CD4-positive, alpha-beta T cell (primary cell): Measurements from ENCODE around the gene TANC2. TPM values are rescaled to one million over a fixed set of nuclear protein-coding genes. Genes with fewer than 3 reads are reported as not detected.

ENCODE experiments used
- ATAC-seq: fragments of 200-7000 bp; cut with Tn5 transposase; one replicate; pipeline ENCODE4 v1.10.0; 2022; ENCODE audit warnings: mild to moderate bottlenecking; ENCODE audit not compliant: poor library complexity
- CTCF ChIA-PET: fragments of 350-600 bp; sonication (Branson Sonifier 250); formaldehyde crosslinking; loops from one replicate; lab custom pipeline; 2021; ENCODE audit warnings: antibody characterized with exemption, inconsistent platforms; lab: Charles Lee
- POLR2A ChIA-PET: fragments of 350-600 bp; sonication (Branson Sonifier 250); formaldehyde crosslinking; loops from one replicate; lab custom pipeline; 2021; ENCODE audit warnings: antibody characterized with exemption, inconsistent platforms; lab: Charles Lee
- DNase-seq, 14 experiments: peaks; one replicate each; pipeline ENCODE4 v3.0.0-alpha.2; 2013 to 2020; ENCODE audit warnings: mixed read lengths in 2 of 14
- H3K27ac ChIP-seq, 2 donors: one replicate each; pipeline versions ENCODE4 v1.5.1 to v1.7.0; 2013; ENCODE audit warnings: low read length in 2 of 2, low read depth in 1 of 2, mild to moderate bottlenecking in 1 of 2
- H3K27me3 ChIP-seq, 2 experiments: 1 replicate in 1 of 2; 2 replicates in 1 of 2; pipeline versions ENCODE4 v1.6.1 to v1.7.0; 2013; ENCODE audit warnings: low read length in 2 of 2, control low read depth in 1 of 2, mild to moderate bottlenecking in 1 of 2, moderate library complexity in 1 of 2; ENCODE audit not compliant: insufficient read depth in 2 of 2, control insufficient read depth in 1 of 2
- H3K36me3 ChIP-seq: one replicate; pipeline ENCODE4 v1.6.1; 2013; ENCODE audit warnings: low read length, control low read depth; ENCODE audit not compliant: insufficient read depth
- H3K4me1 ChIP-seq: one replicate; pipeline ENCODE4 v1.6.1; 2013; ENCODE audit warnings: low read length, control low read depth; ENCODE audit not compliant: insufficient read depth
- H3K4me3 ChIP-seq: one replicate; pipeline ENCODE4 v1.5.1; 2013; ENCODE audit warnings: mild to moderate bottlenecking, low read length, moderate library complexity
- H3K9me3 ChIP-seq, 2 experiments: 1 replicate in 1 of 2; 2 replicates in 1 of 2; pipeline versions ENCODE4 v1.6.1 to v1.7.0; 2013; ENCODE audit warnings: low read length in 2 of 2, mild to moderate bottlenecking in 2 of 2, control low read depth in 1 of 2, moderate library complexity in 1 of 2; ENCODE audit not compliant: control insufficient read depth in 1 of 2, insufficient read depth in 1 of 2
- H3K27ac Mint-ChIP-seq: one replicate; pipeline ENCODE4 v1.8.0; 2020; ENCODE audit warnings: mixed read lengths
- H3K27me3 Mint-ChIP-seq: one replicate; pipeline ENCODE4 v1.8.0; 2021; ENCODE audit warnings: mixed read lengths
- H3K36me3 Mint-ChIP-seq: one replicate; pipeline ENCODE4 v1.8.0; 2021; ENCODE audit warnings: low read depth, mixed read lengths
- H3K4me1 Mint-ChIP-seq: one replicate; pipeline ENCODE4 v1.8.0; 2021; ENCODE audit warnings: low read depth, mixed read lengths
- H3K4me3 Mint-ChIP-seq: one replicate; pipeline ENCODE4 v1.8.0; 2020; ENCODE audit warnings: mild to moderate bottlenecking, mixed read lengths
- H3K9me3 Mint-ChIP-seq: one replicate; pipeline ENCODE4 v1.8.0; 2020; ENCODE audit warnings: mixed read lengths
- intact Hi-C, 2 experiments: fragments of 100-400 bp; cut with DNase I in 1 of 2; cut with micrococcal nuclease in 1 of 2; formaldehyde crosslinking; loops; one replicate each; pipeline versions ENCODE4 v1.15.1 to v1.9.0; 2023 to 2025; cut with DNase I, micrococcal nuclease
- total RNA-seq, 174 experiments: library from RNA in 2 of 174; stranded (reverse) in 2 of 174; gene quantifications; one replicate each; pipeline ENCODE4 v1.2.3 and lab custom pipeline; 2021 to 2026
- TF ChIP-seq, protein P1 (sequence below): fragments of 200-600 bp; IDR thresholded peaks from one replicate; pipeline ENCODE4 v1.8.0; 2022; ENCODE audit warnings: antibody characterized with exemption, mild to moderate bottlenecking

TANC2 gene
- total RNA-seq, 2 experiments from 2014 or later = 29.1 to 33.7 TPM

DNA sequence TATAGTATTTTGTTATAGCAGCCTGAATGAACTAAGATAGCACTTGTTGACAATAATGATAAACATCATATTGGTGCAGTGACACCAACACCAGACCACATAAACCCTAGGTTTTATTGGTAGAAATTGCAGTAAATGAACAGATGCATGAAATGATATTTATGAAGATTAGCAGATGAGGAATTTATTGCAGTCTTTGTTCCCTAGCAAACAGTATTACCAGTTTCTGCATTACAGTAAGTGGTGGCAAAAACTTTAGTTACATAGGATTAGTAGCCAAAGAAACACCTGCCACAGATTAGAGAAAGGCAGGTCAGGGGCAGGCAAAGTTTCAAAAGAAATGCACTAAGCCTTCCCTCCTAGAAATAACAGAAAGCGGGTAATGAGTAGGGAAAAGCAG is 17.7 kb upstream of the TANC2 start:
- no peak overlapping the region for H3K27ac Mint-ChIP-seq

GRCh38 chr17:62949036-62949435 is 17.0 kb upstream of the TANC2 start:
- Histone ChIP-seq H3K36me3 (no peaks in the 10 kb centered on the region), H3K27ac (no peak overlapping the region), H3K9me3 (no peaks in the 10 kb centered on the region), H3K4me3 (no peak overlapping the region), H3K4me1 (no peaks in the 10 kb centered on the region), H3K27me3 (no peaks in the 10 kb centered on the region)
- Mint-ChIP-seq H3K4me1 (no peaks in the 10 kb centered on the region), H3K9me3 (no peaks in the 10 kb centered on the region), H3K4me3 (no peak overlapping the region), H3K36me3 (no peaks in the 10 kb centered on the region), H3K27me3 (peaks cover 20% of the 10 kb centered on the region), H3K27ac (no peak overlapping the region)
- TF ChIP-seq, protein P1, sequence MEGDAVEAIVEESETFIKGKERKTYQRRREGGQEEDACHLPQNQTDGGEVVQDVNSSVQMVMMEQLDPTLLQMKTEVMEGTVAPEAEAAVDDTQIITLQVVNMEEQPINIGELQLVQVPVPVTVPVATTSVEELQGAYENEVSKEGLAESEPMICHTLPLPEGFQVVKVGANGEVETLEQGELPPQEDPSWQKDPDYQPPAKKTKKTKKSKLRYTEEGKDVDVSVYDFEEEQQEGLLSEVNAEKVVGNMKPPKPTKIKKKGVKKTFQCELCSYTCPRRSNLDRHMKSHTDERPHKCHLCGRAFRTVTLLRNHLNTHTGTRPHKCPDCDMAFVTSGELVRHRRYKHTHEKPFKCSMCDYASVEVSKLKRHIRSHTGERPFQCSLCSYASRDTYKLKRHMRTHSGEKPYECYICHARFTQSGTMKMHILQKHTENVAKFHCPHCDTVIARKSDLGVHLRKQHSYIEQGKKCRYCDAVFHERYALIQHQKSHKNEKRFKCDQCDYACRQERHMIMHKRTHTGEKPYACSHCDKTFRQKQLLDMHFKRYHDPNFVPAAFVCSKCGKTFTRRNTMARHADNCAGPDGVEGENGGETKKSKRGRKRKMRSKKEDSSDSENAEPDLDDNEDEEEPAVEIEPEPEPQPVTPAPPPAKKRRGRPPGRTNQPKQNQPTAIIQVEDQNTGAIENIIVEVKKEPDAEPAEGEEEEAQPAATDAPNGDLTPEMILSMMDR = no peak
- no peak for ATAC-seq
- POLR2A ChIA-PET = no interaction called here
- CTCF ChIA-PET = no interaction called here
- intact Hi-C loops = no loop called here
- no peak for DNase-seq

More for the DNA sequence above, 17.7 kb upstream of the TANC2 start:
- DNase-seq = no peak
- H3K27ac ChIP-seq = no peak overlapping the region
- peaks cover 26% of the 10 kb centered on the region for H3K27me3 Mint-ChIP-seq
- H3K4me1 ChIP-seq = no peaks in the 10 kb centered on the region
- no peak for ATAC-seq
- H3K27me3 ChIP-seq = peaks cover 0 to 1% of the 10 kb centered on the region in 2 experiments
- no peak overlapping the region for H3K4me3 ChIP-seq
- ChIA-PET CTCF (no interaction called here), POLR2A (no interaction called here)
- no peak overlapping the region for H3K4me3 Mint-ChIP-seq
- H3K36me3 Mint-ChIP-seq = no peaks in the 10 kb centered on the region
- TF ChIP-seq, protein P1 = no peak
- no peaks in the 10 kb centered on the region for H3K9me3 Mint-ChIP-seq
- intact Hi-C loops = no loop called here
- no peaks in the 10 kb centered on the region for H3K36me3 ChIP-seq
- no peaks in the 10 kb centered on the region for H3K9me3 ChIP-seq
- H3K4me1 Mint-ChIP-seq = no peaks in the 10 kb centered on the region

- H3K4me1 ChIP-seq = no peaks in the 10 kb centered on the region
- intact Hi-C loops = no loop called here
Measured at GRCh38 chr17:62950067-62950466, 16.0 kb upstream of the TANC2 start.

More at GRCh38 chr17:62950067-62950466, 16.0 kb upstream of the TANC2 start:
- no peaks in the 10 kb centered on the region for H3K27me3 ChIP-seq
- H3K9me3 ChIP-seq = no peaks in the 10 kb centered on the region
- peaks cover 14% of the 10 kb centered on the region for H3K27me3 Mint-ChIP-seq
- no peaks in the 10 kb centered on the region for H3K36me3 ChIP-seq
- no peak overlapping the region for H3K27ac ChIP-seq
- DNase-seq (no peak), ATAC-seq (no peak)
- TF ChIP-seq, protein P1 = no peak
- H3K9me3 Mint-ChIP-seq = no peaks in the 10 kb centered on the region
- H3K4me3 Mint-ChIP-seq = no peak overlapping the region
- CTCF ChIA-PET = no interaction called here
- H3K4me1 Mint-ChIP-seq = no peaks in the 10 kb centered on the region
- H3K36me3 Mint-ChIP-seq = no peaks in the 10 kb centered on the region
- POLR2A ChIA-PET = no interaction called here
- no peak overlapping the region for H3K4me3 ChIP-seq
- no peak overlapping the region for H3K27ac Mint-ChIP-seq
